K562 (cell line): ENCODE results near the gene CUL9.

Source experiments
- BRCA1 ChIP-seq, 2 experiments: fragments of 450-650 bp in 1 of 2; sonication (generic) in 1 of 2; formaldehyde crosslinking in 1 of 2; IDR thresholded peaks; 2 replicates each; pipeline versions ENCODE4 v1.5.0 to v1.6.1; 2017 to 2020; ENCODE audit warnings: mild to moderate bottlenecking in 1 of 2, missing genetic modification reagents in 1 of 2
- CCAR2 ChIP-seq: fragments of 200-400 bp; formaldehyde crosslinking; IDR thresholded peaks from 2 replicates; pipeline ENCODE4 v1.6.1; 2017; ENCODE audit warnings: mild to moderate bottlenecking, low read depth, low read length
- CHD1 ChIP-seq: fragments of 200-600 bp; sonication (generic); IDR thresholded peaks from one replicate; pipeline ENCODE4 v1.6.1; 2012; ENCODE audit warnings: mild to moderate bottlenecking, moderate library complexity, low read length, inconsistent platforms
- GABPB2 ChIP-seq: fragments of 250-450 bp; sonication (Bioruptor Pico); conservative IDR thresholded peaks from 2 replicates; pipeline ENCODE4 v1.5.1; 2021; ENCODE audit warnings: mild to moderate bottlenecking
- HMG20B ChIP-seq: fragments of 250-450 bp; sonication (Bioruptor Pico); IDR thresholded peaks from 2 replicates; pipeline ENCODE4 v1.5.0; 2021; ENCODE audit warnings: mild to moderate bottlenecking
- KDM2B ChIP-seq: fragments of 250-450 bp; sonication (Bioruptor Pico); IDR thresholded peaks from 2 replicates; pipeline ENCODE4 v1.8.0; 2021; ENCODE audit warnings: mild to moderate bottlenecking, moderate library complexity
- POLR3A ChIP-seq: IDR thresholded peaks from 2 replicates; pipeline ENCODE4 v1.6.1; 2011; ENCODE audit warnings: borderline replicate concordance, mild to moderate bottlenecking, moderate library complexity; ENCODE audit not compliant: insufficient read length, insufficient read depth; ENCODE audit errors: extremely low read depth
- YY1 ChIP-seq, 3 experiments: IDR thresholded peaks; 2 replicates each; pipeline ENCODE4 v1.6.1; 2011; ENCODE audit warnings: low read length in 2 of 3, mild to moderate bottlenecking in 2 of 3, moderate library complexity in 2 of 3, borderline replicate concordance in 1 of 3, control low read depth in 1 of 3, low read depth in 1 of 3; ENCODE audit not compliant: insufficient read depth in 3 of 3, insufficient replicate concordance in 2 of 3, control insufficient read depth in 1 of 3, insufficient read length in 1 of 3; ENCODE audit errors: extremely low read depth in 1 of 3
- TF ChIP-seq, protein P1 (sequence below): fragments of 450-650 bp; formaldehyde crosslinking; IDR thresholded peaks from 2 replicates; pipeline ENCODE4 v1.4.0; 2022; ENCODE audit warnings: missing genetic modification characterization
- TF ChIP-seq, protein P2 (sequence below), 3 experiments: IDR thresholded peaks in 2 of 3; conservative IDR thresholded peaks in 1 of 3; 2 replicates each; pipeline ENCODE4 v1.5.1; 2011 to 2012; ENCODE audit warnings: low read length in 3 of 3, mild to moderate bottlenecking in 3 of 3, control low read depth in 2 of 3, improper control_type of control experiment in 1 of 3, inconsistent platforms in 1 of 3, low read depth in 1 of 3, mixed read lengths in 1 of 3, moderate library complexity in 1 of 3; ENCODE audit not compliant: insufficient read depth in 2 of 3
- TF ChIP-seq, protein P3 (sequence below): sonication (generic); formaldehyde crosslinking; IDR thresholded peaks from 2 replicates; pipeline ENCODE4 v1.9.0; 2022; ENCODE audit warnings: mild to moderate bottlenecking, missing genetic modification reagents
- TF ChIP-seq, protein P4 (sequence below), 2 experiments: fragments of 450-650 bp in 1 of 2; sonication (generic) in 1 of 2; formaldehyde crosslinking in 1 of 2; IDR thresholded peaks in 1 of 2; conservative IDR thresholded peaks in 1 of 2; 2 replicates each; pipeline versions ENCODE4 v1.6.1 to v1.8.1; 2016 to 2023; ENCODE audit warnings: mild to moderate bottlenecking in 2 of 2, moderate library complexity in 2 of 2, inconsistent platforms in 1 of 2, missing genetic modification reagents in 1 of 2

DNA sequence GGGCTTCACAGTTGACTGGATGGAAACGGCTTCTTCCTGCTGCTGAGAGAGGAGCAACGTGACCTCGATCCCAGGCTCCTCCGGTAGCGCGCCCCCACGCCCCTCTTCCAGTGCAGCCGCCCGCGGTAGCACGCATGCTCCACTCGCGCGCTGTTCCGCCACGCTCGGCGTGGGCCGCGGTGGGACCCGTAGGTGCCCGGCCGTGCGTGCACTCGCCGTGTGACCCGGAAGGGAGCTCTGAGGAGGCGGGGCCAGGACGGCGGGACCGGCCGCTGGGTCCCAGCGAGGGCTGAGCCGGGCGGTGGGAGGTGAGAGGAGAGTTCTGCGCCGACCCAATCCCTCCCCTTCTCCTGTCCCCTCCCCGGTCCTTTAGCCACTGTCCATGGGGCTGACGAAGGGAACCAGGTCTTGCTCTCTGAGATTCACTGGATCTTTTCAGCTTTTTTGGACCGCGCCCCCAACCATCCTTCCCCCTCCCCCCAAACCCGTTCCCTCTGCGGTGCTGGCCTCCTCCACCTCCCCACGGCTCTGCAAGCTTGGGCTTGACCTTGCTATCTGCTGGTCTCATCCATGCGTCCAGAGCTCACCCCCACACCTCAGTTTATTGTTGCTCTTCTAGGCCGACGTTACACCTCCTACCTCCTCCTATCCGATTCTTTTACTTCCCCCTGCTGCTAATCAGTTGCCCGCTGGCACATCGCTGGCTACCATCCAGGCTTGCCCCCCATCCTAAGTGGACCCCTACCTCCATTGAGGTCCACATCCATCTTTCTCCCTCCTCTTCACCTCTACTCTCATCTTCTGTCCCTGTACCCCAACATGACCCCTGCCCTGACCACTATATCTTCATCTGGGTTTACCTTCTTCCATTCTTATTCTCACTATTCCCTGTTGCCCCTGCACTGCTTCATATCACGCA, at the start of gene CUL9:
- TF ChIP-seq POLR3A = no peak
- TF ChIP-seq, protein P1, sequence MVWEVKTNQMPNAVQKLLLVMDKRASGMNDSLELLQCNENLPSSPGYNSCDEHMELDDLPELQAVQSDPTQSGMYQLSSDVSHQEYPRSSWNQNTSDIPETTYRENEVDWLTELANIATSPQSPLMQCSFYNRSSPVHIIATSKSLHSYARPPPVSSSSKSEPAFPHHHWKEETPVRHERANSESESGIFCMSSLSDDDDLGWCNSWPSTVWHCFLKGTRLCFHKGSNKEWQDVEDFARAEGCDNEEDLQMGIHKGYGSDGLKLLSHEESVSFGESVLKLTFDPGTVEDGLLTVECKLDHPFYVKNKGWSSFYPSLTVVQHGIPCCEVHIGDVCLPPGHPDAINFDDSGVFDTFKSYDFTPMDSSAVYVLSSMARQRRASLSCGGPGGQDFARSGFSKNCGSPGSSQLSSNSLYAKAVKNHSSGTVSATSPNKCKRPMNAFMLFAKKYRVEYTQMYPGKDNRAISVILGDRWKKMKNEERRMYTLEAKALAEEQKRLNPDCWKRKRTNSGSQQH (CRISPR knock-in tag) = peak; percentile 70; the same call in 1 of the 2 replicates
- TF ChIP-seq KDM2B (CRISPR knock-in tag) = no peak
- peak in 2 of 3 experiments; percentile 68 to 70 for TF ChIP-seq YY1 (IDR thresholded peaks at IDR 0.05; ENCODE audit: borderline replicate concordance in 1 of 3, control insufficient read depth in 1 of 3, extremely low read depth in 1 of 3, insufficient read depth in 3 of 3, insufficient read length in 1 of 3, insufficient replicate concordance in 2 of 3, low read depth in 1 of 3, low read length in 2 of 3)
- TF ChIP-seq CCAR2 = no peak
- no peak for TF ChIP-seq HMG20B (CRISPR knock-in tag)
- TF ChIP-seq, protein P2, sequence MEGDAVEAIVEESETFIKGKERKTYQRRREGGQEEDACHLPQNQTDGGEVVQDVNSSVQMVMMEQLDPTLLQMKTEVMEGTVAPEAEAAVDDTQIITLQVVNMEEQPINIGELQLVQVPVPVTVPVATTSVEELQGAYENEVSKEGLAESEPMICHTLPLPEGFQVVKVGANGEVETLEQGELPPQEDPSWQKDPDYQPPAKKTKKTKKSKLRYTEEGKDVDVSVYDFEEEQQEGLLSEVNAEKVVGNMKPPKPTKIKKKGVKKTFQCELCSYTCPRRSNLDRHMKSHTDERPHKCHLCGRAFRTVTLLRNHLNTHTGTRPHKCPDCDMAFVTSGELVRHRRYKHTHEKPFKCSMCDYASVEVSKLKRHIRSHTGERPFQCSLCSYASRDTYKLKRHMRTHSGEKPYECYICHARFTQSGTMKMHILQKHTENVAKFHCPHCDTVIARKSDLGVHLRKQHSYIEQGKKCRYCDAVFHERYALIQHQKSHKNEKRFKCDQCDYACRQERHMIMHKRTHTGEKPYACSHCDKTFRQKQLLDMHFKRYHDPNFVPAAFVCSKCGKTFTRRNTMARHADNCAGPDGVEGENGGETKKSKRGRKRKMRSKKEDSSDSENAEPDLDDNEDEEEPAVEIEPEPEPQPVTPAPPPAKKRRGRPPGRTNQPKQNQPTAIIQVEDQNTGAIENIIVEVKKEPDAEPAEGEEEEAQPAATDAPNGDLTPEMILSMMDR (IDR thresholded peaks at IDR 0.05 in 2 of 3, conservative IDR thresholded peaks at IDR 0.05 in 1 of 3; ENCODE audit: insufficient read depth in 2 of 3, low read depth in 1 of 3, low read length in 3 of 3) = no peak
- TF ChIP-seq, protein P3, sequence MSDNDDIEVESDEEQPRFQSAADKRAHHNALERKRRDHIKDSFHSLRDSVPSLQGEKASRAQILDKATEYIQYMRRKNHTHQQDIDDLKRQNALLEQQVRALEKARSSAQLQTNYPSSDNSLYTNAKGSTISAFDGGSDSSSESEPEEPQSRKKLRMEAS (CRISPR knock-in tag) = peak; percentile 99
- TF ChIP-seq, protein P4, sequence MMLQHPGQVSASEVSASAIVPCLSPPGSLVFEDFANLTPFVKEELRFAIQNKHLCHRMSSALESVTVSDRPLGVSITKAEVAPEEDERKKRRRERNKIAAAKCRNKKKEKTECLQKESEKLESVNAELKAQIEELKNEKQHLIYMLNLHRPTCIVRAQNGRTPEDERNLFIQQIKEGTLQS (IDR thresholded peaks at IDR 0.05) = 0 out of 2 replicates have a peak, but pooled peaks have one; percentile 5
- TF ChIP-seq, protein P4 (CRISPR knock-in tag; conservative IDR thresholded peaks at IDR 0.05) = no peak
- TF ChIP-seq CHD1 = no peak
- TF ChIP-seq BRCA1 (IDR thresholded peaks at IDR 0.05) = no peak
- no peak for TF ChIP-seq BRCA1 (CRISPR knock-in tag; IDR thresholded peaks at IDR 0.05)
- no peak; the same call in 1 of the 2 replicates for TF ChIP-seq GABPB2 (CRISPR knock-in tag)
